Breast epithelium (tissue), 3 donors: Measurements from ENCODE around the gene CDH16.

Experiments
- CTCF ChIP-seq, 3 donors: fragments of 450-650 bp; IDR thresholded peaks; one replicate each; pipeline ENCODE4 v1.5.1; 2016 to 2017; ENCODE audit warnings: antibody characterized with exemption in 3 of 3, mild to moderate bottlenecking in 3 of 3, moderate library complexity in 3 of 3
- POLR2A ChIP-seq: fragments of 450-650 bp; IDR thresholded peaks from one replicate; pipeline ENCODE4 v1.6.1; 2016; ENCODE audit warnings: antibody characterized with exemption, mild to moderate bottlenecking, moderate library complexity

- TF ChIP-seq POLR2A, result no peak
- no peak for TF ChIP-seq CTCF (IDR thresholded peaks at IDR 0.05)
These were observed 13.0 kb upstream of the CDH16 start for GRCh38 chr16:66931665-66932064.
